ENCODE measurements around the gene KRTAP17-1.

GRCh38 chr17:41332239-41332638, 16.7 kb upstream of the KRTAP17-1 start:
- TF ChIP-seq POLR2AphosphoS5 (IDR thresholded peaks at IDR 0.05; ENCODE audit: low read depth, low read length) (no peak), POLR2A (IDR thresholded peaks at IDR 0.05; ENCODE audit: low read depth, low read length) (no peak), TAF1 (IDR thresholded peaks at IDR 0.05; ENCODE audit: low read depth, low read length) (no peak), PAX5 (IDR thresholded peaks at IDR 0.05; ENCODE audit: insufficient read depth, low read length, severe bottlenecking) (no peak), POU2F2 (IDR thresholded peaks at IDR 0.05; ENCODE audit: low read depth, low read length) (no peak), SPI1 (IDR thresholded peaks at IDR 0.05; ENCODE audit: low read depth, low read length) (no peak)

All from GM12891 (cell line).